SW480 (cell line): ENCODE results near the gene MRGPRE.

ENCODE experiments used
- DNase-seq: peaks from one replicate; pipeline ENCODE4 v3.0.0-alpha.2; 2016; ENCODE audit warnings: low spot score

Gene MRGPRE

DNA sequence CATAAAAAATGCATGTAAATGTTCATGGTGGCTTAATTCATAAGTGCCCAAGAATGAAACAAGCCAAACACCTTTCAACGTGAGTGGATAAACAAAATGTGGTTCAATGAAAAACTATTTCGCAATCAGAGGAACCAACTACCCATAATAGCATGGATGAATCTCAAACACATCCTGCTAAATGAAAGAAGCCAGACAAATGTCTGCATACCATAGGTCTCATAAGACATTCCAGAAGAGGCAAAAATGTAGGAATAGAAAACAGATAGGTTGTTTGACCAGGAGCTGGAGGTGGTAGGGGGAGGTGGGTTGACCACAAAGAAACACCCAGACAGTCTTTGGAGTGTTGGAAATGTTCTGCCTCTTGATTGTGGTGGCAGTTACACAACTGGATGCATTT, 53.9 kb downstream of the MRGPRE start:
- DNase-seq = peak; percentile 34

DNA sequence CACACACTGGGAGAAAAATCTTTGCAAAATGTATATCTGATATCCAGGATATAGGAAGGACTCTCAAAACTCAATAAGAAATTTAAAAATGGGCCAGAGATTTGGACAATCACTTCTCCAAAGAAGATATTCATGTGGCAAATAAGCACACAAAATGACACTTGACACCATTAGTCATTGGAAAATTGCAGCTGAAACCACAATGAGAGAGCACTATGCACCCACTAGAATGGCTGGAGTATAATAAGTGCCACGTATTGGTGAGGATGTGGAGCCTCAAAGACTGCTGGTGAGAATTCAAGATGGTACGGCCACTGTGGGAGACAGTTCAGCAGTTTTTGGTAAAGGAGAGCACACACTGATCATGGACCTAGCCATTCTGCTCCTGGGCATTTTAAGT, 54.3 kb downstream of the MRGPRE start:
- peak; percentile 56 for DNase-seq
